Stomach (tissue), 4 donors: ENCODE measurements around the gene CCN2.

Source experiments
- POLR2A ChIP-seq, 4 donors: fragments of 450-650 bp; IDR thresholded peaks; one replicate each; pipeline ENCODE4 v1.6.1; 2016; ENCODE audit warnings: antibody characterized with exemption in 4 of 4, control low read depth in 2 of 4, mild to moderate bottlenecking in 1 of 4, moderate library complexity in 1 of 4
- POLR2AphosphoS5 ChIP-seq, 3 donors: sonication (generic); formaldehyde crosslinking; IDR thresholded peaks; one replicate each; pipeline ENCODE4 v1.6.1; 2016; ENCODE audit warnings: antibody characterized with exemption in 3 of 3
- TF ChIP-seq, protein P1 (sequence below), 7 experiments: fragments of 450-650 bp in 4 of 7; fragments of 200-600 bp in 3 of 7; sonication (generic) in 3 of 7; IDR thresholded peaks; one replicate each; pipeline ENCODE4 v1.5.1; 2016 to 2019; ENCODE audit warnings: antibody characterized with exemption in 7 of 7, control low read depth in 2 of 7, mild to moderate bottlenecking in 1 of 7

- TF ChIP-seq POLR2A (IDR thresholded peaks at IDR 0.05) (no peak), POLR2AphosphoS5 (IDR thresholded peaks at IDR 0.05) (peak in 2 of 3 donors; percentile 57 to 73)
- TF ChIP-seq, protein P1, sequence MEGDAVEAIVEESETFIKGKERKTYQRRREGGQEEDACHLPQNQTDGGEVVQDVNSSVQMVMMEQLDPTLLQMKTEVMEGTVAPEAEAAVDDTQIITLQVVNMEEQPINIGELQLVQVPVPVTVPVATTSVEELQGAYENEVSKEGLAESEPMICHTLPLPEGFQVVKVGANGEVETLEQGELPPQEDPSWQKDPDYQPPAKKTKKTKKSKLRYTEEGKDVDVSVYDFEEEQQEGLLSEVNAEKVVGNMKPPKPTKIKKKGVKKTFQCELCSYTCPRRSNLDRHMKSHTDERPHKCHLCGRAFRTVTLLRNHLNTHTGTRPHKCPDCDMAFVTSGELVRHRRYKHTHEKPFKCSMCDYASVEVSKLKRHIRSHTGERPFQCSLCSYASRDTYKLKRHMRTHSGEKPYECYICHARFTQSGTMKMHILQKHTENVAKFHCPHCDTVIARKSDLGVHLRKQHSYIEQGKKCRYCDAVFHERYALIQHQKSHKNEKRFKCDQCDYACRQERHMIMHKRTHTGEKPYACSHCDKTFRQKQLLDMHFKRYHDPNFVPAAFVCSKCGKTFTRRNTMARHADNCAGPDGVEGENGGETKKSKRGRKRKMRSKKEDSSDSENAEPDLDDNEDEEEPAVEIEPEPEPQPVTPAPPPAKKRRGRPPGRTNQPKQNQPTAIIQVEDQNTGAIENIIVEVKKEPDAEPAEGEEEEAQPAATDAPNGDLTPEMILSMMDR (IDR thresholded peaks at IDR 0.05) = no peak
These were observed 3.6 kb upstream of the CCN2 start for GRCh38 chr6:131954775-131955107.
